ENCODE results near the gene HIRA.
"Not testable (repeated sequence)": the region's sequence is repeated elsewhere in the genome, so short reads cannot be mapped to it uniquely, and the experiment has no call there.

HIRA gene

GRCh38 chr22:19383292-19383691 is 48.2 kb downstream of the HIRA start:
- no peak for DNase-seq (ENCODE audit: low read depth, low spot score)

GRCh38 chr22:19382240-19382639 is 49.3 kb downstream of the HIRA start:
- no peak for DNase-seq (ENCODE audit: low read depth, low spot score)

- no peak for DNase-seq (ENCODE audit: low read depth, low spot score)
Observed at GRCh38 chr22:19378344-19378674, 53.2 kb downstream of the HIRA start.

- no peak for DNase-seq (ENCODE audit: low read depth, low spot score)
Observed at GRCh38 chr22:19377565-19378343, 53.8 kb downstream of the HIRA start.

- DNase-seq (ENCODE audit: low read depth, low spot score), result no peak
Observed at GRCh38 chr22:19376971-19377370, 54.6 kb downstream of the HIRA start.

GRCh38 chr22:19376247-19376646 is 55.3 kb downstream of the HIRA start:
- DNase-seq (ENCODE audit: low read depth, low spot score), result no peak

- no peak for DNase-seq (ENCODE audit: low read depth, low spot score)
Observed at GRCh38 chr22:19375435-19375834, 56.1 kb downstream of the HIRA start.

- DNase-seq (ENCODE audit: low read depth, low spot score), result no peak
Observed at GRCh38 chr22:19374410-19374809, 57.1 kb downstream of the HIRA start.

GRCh38 chr22:19373450-19373849 is 58.1 kb downstream of the HIRA start:
- no peak for DNase-seq (ENCODE audit: low read depth, low spot score)

GRCh38 chr22:19371893-19372292 is 59.6 kb downstream of the HIRA start:
- no peak for DNase-seq (ENCODE audit: low read depth, low spot score)

- no peak for DNase-seq (ENCODE audit: low read depth, low spot score)
Observed at GRCh38 chr22:19368876-19369275, 62.7 kb downstream of the HIRA start.

GRCh38 chr22:19367763-19368367 is 63.7 kb downstream of the HIRA start:
- no peak for DNase-seq (ENCODE audit: low read depth, low spot score)

GRCh38 chr22:19363541-19363940 is 68.0 kb downstream of the HIRA start:
- not testable (repeated sequence) for DNase-seq (ENCODE audit: low read depth, low spot score)

- no peak for DNase-seq (ENCODE audit: low read depth, low spot score)
Observed at GRCh38 chr22:19361501-19362103, 69.9 kb downstream of the HIRA start.

GRCh38 chr22:19360862-19361261 is 70.7 kb downstream of the HIRA start:
- no peak for DNase-seq (ENCODE audit: low read depth, low spot score)

- DNase-seq (ENCODE audit: low read depth, low spot score), result no peak
Observed at GRCh38 chr22:19360300-19360792, 71.2 kb downstream of the HIRA start.

- no peak for DNase-seq (ENCODE audit: low read depth, low spot score)
Observed at GRCh38 chr22:19359554-19360299, 71.8 kb downstream of the HIRA start.

- no peak for DNase-seq (ENCODE audit: low read depth, low spot score)
Observed at GRCh38 chr22:19358703-19359553, 72.6 kb downstream of the HIRA start.

- no peak for DNase-seq (ENCODE audit: low read depth, low spot score)
Observed at GRCh38 chr22:19358195-19358594, 73.3 kb downstream of the HIRA start.

- no peak for DNase-seq (ENCODE audit: low read depth, low spot score)
Observed at GRCh38 chr22:19357270-19358105, 74.0 kb downstream of the HIRA start.

Data from smooth muscle cell of the brain vasculature (primary cell).